ENCODE measurements around the gene CARD18.

Gene CARD18

GRCh38 chr11:105139669-105140068, at the start of gene CARD18:
TSS of gene CARD18 (minus strand) at chr11:105139769. CDS start at chr11:105139726, 43 bp downstream.
- no peak for DNase-seq

GRCh38 chr11:105183987-105184386, 44.4 kb upstream of the CARD18 start:
- no peak for DNase-seq

- no peak for DNase-seq
These were observed 43.9 kb upstream of the CARD18 start for GRCh38 chr11:105183426-105183825.

- no peak for DNase-seq
These were observed 42.0 kb upstream of the CARD18 start for GRCh38 chr11:105181521-105181920.

- DNase-seq = no peak
These were observed 41.5 kb upstream of the CARD18 start for GRCh38 chr11:105181100-105181499.

- DNase-seq = no peak
These were observed 40.1 kb upstream of the CARD18 start for GRCh38 chr11:105179542-105180278.

- no peak for DNase-seq
These were observed 38.1 kb upstream of the CARD18 start for GRCh38 chr11:105177658-105178057.

- no peak for DNase-seq
These were observed 28.9 kb upstream of the CARD18 start for GRCh38 chr11:105168457-105168856.

- no peak for DNase-seq
These were observed 27.7 kb upstream of the CARD18 start for GRCh38 chr11:105167244-105167643.

- DNase-seq = no peak
These were observed 24.6 kb upstream of the CARD18 start for GRCh38 chr11:105164208-105164607.

- no peak for DNase-seq
These were observed 22.9 kb upstream of the CARD18 start for GRCh38 chr11:105162506-105162905.

- no peak for DNase-seq
These were observed 18.9 kb upstream of the CARD18 start for GRCh38 chr11:105158436-105158835.

- no peak for DNase-seq
These were observed 17.2 kb upstream of the CARD18 start for GRCh38 chr11:105156720-105157119.

- DNase-seq = no peak
These were observed 16.7 kb upstream of the CARD18 start for GRCh38 chr11:105156231-105156630.

GRCh38 chr11:105155679-105156078, 16.1 kb upstream of the CARD18 start:
- no peak for DNase-seq

GRCh38 chr11:105153392-105153791, 13.8 kb upstream of the CARD18 start:
- no peak for DNase-seq

GRCh38 chr11:105152560-105152959, 13.0 kb upstream of the CARD18 start:
- DNase-seq = no peak

- DNase-seq = no peak
These were observed 12.5 kb upstream of the CARD18 start for GRCh38 chr11:105152021-105152512.

- no peak for DNase-seq
These were observed 9.9 kb upstream of the CARD18 start for GRCh38 chr11:105149477-105149876.

GRCh38 chr11:105148241-105148640, 8.7 kb upstream of the CARD18 start:
- no peak for DNase-seq

- no peak for DNase-seq
These were observed 5.3 kb upstream of the CARD18 start for GRCh38 chr11:105144887-105145286.

GRCh38 chr11:105142167-105142566, 2.6 kb upstream of the CARD18 start:
- no peak for DNase-seq

- DNase-seq = no peak
These were observed 2.3 kb downstream of the CARD18 start for GRCh38 chr11:105137286-105137685.

GRCh38 chr11:105135883-105136282, 3.7 kb downstream of the CARD18 start:
- no peak for DNase-seq

All from stimulated activated CD8-positive, alpha-beta memory T cell treated with anti-CD3 and anti-CD28 coated beads, Interleukin-4, amount 100 ng/mL, for 48 hours (primary cell).